NCI-H128 (cell line): ENCODE data around the gene MLKL.
"Not testable (repeated sequence)": the region's sequence is repeated elsewhere in the genome, so short reads cannot be mapped to it uniquely, and the experiment has no call there.

Experiments
- DNase-seq: peaks from one replicate; lab custom pipeline; 2025; ENCODE audit not compliant: unreplicated experiment; lab: John Stamatoyannopoulos, UW

MLKL gene

DNA sequence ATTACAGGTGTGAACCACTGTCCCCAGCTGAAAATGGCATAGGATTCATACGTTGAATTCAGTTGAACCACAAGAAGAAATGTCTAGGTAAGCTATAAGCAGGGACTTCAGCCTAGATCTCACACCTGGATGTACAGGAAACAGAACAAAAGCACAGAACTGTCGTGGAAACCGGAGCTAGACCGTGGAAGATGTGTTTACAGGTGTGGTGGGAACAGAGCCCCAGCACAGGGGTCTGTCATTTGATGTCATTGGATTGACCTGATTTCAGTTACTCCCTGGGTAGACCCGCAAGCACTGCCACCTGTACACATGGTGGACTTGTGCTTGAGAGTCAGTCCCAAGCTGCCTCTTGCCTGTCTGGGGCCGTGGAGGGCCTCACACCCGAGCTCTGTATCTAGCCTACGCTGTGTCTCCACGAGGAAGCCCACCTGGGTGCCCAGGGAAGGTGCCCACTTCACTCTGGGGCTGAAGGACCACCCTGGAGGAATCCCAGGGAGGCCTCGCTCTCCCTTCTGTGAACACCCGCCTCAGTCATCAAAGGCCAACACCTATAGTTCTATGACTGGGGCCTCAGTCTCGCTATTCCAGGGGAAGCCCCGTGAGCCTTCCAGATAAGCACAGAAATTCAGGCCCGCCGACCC is 32.2 kb upstream of the MLKL start:
- DNase-seq: no peak

DNA sequence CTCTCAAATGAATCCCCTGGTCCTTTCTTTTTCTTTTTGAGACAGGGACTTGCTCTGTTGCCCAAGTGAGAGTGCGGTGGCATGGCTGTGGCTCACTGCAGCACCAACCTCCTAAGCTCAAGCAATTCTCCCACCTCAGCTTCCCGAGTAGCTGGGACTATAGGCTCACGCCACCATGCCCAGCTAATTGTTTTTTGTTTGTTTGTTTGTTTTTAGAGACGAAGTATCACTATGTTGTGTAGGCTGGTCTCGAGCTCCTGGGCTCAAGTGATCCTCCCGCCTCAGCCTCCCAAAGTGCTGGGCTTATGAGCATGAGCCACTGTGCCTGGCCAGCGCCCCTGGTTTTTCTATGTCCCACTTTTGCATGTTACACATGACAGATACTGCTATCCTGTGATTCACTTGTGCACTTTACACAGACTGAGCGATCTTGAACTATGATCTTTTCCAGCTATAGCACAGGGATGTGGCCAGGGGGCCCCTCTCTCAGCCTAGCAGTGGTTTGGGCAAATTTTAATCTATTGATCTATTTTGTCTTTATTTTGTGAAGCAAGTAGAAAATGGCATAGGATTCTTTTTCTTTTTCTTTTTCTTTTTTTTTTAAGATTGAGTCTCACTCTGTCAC is 31.3 kb upstream of the MLKL start:
- DNase-seq: no peak

DNA sequence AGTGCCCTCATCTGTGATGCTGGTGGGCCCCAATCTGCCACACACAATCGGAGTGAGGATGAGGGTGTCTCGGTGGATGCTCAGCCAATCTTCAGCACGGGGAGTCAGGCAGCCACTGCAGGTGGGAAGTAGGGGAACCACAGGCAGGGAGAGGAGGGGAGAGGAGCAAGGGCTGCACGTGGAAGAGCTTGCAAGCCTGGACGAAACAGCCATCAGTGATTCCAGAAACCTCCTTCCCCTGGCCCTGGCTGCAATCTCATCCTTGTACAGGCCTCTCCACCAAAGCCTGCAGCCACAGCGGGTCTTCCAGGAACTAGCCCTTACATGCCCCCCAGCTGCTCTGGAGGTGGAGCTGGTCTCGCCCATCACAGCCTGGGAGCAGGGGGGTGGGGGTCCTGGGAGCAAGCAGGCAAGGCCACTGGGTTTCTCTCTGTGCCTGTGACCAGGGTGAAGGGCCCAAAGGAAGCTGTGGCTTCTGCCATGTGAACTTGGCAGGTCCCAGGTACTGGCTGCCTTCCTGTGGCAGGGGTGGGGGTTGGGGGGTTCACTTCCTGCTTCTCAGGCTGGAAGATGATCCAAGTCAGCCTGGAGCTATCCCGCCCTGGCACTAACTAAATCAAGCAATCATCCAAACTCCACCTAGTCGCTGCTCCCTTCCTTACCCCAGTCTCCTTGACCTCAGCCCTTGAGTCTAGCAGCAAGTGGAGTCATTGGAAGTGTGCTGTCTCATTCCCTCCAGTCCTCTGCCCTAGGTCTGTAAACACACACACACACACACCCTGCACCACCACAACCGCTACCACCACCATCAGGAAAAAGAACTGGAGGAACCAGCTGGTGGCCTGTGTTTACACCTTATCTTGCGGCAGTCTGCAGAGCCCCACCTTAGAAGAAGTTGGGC is 29.4 kb upstream of the MLKL start:
- no peak for DNase-seq

DNA sequence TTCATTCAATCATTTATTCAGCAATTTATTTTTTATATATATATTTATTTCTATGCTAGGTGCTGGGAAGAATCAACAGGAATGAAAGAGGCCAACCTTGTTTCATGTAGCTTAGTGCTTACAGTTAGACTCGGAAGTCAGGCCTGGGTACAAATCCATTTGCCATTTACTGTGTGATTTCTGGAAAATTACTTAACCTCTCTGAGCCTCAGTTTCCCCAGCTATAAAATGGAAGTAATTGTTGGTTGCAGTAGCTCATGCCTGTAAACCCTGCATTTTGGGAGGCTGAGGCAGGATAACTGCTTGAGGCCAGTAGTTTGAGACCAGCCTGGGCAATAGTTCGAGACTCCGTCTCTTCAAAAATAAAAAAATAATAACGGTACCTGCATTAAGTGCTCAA is 27.2 kb upstream of the MLKL start:
- DNase-seq: no peak

DNA sequence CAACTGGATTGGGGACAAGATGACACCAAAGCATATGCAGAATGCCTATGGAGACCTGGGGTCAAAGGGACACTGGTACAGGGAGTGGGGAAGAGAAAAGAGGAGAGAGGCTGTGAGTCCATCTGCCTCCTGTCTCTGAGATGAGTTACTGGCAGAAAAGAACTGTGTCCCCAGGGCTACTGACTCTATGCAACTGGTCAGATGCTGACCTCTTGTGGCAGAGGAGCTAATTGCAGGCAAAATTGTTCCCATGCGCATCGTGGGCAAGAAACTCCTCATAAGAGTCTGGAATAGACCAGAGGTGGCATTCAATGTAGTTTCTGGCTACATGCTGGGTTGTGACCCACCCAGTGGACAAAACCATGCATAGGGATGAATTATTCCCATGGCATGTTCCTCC is 26.1 kb upstream of the MLKL start:
- DNase-seq: no peak

DNA sequence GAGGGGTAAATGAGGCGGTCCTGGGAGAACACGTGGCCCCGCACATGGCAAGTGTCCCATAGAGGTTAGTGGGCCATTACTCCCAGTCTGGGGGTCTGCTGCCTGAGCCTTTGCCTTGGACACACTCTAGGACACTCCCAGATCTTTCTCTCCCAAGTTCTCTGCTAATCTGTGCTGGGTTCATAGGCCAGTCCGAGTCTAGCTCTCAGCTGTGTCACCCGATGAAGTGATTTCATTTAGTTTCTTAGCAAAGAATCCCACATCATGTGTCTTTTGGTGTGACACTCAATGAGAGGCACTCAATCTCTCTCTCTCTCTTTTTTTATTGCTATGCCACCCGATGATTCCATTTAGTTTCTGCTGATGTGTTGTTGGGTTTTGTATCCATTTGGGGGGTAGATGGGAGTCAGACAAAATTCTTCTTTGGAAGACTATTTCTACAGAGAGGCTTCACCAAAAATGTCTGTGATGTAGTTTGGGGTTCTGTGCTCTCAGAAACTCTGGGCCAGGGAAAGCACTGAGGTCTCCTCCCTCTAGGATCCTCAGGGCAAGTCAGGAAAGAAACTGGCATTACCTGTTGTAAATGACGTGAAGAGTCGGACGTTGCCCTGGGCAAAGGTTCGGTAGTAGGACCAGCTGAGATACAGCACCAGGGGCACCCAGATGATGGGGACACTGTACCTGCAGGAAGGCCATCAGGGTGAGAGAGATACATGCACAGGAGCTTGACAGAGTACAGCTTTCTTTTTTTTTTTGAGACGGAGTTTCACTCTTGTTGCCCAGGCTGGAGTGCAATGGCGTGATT is 25.2 kb upstream of the MLKL start:
- DNase-seq: no peak

DNA sequence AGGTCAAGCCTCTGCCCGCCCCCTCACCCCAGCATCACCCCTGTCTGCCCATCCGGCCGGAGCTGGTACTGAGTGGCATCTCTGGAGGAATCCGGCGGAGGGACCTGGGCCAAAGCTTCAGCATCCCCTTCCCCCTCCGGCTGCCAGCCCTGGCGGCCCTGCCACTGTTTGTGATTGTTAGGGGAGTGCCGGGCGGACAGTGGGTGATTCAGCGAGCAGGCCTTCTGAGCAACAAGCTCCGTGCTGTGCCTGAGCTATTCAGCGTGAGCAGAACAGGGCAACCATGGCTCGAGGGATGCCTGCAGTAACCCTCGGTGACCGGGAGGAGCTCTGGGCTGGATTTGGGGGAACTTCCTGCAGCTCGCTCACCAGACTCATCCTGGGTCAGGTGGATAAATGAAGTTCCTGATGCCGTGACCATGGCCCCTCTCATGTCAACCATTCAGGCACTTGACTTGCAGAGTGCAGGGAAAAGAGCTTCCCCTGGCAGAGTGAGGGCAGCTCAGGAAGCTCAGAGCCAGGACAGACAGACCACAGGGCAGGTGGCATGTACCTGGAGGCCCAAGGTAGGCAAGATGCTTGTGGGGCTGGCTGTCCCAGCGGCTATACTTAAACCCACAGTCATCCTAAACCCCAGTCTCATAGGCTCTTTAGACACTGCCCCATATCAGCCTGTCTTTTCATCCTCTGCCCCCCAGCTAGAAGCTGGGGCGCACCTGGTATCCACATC is 24.3 kb upstream of the MLKL start:
- no peak for DNase-seq

DNA sequence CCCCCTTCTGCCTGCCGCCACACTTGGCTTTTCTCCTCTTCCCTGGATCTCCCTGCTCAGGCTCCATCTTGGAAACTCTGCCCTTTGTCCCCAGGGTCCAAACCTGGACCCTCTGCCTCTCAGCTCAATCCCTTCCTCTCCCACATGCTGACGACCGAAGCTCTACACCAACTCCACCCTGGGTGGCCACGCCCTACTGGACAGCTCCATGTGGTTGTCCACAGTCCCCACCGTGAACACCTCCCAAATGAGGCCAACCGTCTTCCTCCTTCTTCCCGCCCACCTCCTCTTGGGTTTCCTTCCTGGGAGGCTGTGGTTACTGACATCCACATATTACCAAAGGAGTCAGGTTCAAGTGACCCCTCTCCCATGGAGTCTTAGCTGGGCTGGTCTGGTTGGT is 22.6 kb upstream of the MLKL start:
- no peak for DNase-seq

DNA sequence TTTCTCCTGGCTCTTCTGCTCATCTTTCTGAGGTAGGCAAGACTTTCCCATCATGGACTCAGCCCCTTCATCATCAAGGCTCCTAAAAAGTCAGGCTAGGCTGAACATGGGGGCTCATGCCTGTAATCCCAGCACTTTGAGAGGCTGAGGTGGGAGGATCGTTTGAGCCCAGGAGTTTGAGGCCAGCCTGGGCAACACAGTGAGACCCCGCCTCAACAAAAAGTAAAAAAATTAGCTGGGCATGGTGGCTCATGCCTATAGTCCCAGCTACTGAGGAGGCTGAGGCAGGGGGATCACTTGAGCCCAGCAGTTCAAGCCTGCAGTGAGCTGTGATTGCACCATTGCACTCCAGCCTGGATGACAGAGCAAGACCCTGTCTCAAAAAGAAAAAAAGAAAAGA is 21.5 kb upstream of the MLKL start:
- not testable (repeated sequence) for DNase-seq

DNA sequence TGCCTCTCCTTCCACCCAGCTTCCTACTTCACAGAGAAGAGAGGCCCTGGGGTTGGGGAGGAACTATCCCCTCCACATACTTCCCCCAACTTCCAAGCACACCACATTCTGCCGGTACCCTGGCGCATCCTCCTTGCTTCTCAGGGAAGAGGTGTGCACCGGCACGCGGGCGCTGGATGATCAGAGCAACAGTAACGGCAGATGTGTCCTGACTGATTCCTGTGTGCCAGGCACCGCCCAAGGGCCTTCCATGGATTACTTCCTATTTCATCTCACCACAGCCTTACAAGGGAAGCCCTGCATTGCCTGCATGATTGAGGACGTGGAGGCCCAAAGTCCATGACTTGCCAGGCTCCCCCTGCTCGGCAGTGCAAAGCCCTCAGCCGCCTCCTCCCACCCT is 21.1 kb upstream of the MLKL start:
- DNase-seq: no peak

DNA sequence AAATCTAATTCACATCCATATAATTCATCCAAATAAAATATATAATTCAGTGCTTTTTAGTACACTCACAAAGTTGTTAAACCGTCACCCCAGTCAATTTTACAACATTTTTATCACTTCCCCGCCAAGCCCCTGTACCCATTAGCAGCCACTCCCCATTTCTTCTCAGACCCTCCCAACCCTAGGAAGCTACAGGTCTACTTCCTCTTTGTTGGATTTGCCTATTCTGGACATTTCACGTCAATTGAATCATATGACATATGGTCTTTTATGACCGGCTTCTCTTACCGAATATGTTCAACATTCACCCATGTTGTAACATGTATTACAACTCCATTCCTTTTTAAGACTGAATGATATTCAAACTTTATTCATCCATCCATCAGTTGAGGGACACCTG is 19.9 kb upstream of the MLKL start:
- no peak for DNase-seq

DNA sequence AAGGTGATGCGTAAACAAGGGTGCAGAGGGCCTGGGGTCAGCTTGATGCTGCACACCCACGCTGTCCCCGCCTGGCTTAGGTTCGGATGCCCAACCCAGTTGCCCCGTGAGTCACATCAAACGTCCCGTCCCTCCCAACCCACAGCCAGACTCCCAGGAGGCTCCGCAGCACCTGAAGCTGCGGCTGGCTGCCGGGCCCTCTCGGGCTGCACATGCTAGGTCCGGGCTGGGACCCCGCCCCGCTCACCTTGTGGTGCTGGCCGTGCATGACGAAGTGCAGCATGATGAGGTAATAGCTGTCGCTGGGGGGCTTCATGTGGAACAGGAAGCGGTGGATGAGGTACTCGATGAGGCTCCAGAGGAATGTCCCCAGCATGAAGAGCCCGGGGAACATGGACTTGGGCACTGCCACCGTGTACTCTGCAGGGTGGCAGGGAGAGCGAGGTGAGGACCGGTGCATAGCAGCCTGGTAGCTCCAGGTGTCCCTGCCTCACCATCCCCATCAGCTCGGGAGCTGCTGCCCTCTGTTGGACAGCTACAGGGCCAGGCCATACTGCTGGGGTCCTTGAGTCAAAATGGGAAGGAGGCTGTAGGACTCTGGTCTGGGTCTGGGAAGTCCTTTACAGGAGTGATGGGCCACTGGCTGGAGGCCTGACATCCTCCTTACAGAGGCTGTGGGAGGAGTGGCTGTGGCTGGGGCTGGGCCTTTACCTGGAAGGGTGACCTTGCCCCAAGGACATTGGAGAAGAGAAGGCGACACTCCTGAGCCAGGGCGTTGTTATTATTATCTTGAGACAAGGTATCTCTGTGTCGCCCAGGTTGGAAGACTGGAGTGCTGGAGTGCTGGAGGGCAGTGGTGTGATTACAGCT is 18.3 kb upstream of the MLKL start:
- DNase-seq: no peak

DNA sequence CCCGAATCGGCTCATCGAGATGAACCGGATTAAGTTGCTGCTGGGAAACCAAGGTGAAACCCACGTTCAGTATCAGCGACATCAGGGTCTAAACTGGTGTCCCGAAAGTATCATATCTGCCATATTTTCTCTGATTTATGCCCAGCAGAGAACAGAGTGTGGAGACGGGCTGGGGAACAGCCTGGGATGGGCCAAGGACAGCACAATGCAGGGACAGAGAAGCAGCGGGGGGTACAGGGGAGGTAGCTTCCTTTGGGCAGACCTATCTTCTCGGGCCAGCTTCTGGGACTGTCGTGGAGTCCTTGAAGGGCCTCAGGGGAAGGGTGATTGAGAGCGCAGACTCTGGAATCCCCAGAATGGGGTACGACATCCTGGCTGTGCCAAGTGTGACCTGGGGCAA is 17.5 kb upstream of the MLKL start:
- DNase-seq: no peak

DNA sequence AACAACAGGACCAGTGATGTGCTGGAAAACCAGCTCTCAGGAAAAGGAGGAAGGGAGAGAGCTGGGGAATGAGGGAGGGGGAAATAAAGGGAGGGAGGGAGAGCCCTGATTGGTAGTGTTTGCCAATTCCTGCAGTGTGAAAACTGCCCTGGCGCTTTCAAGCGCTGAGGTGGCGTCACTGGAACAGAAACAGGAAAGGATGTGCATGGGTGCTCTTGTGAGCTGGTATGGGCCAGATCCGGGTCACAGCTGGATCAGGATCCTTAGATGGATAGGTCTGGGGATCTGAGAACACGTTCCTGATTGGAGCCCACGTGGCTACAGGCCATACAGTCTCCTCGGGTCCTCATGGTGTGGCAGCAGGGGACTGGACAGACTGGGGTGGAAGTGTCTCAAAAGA is 16.7 kb upstream of the MLKL start:
- no peak for DNase-seq

DNA sequence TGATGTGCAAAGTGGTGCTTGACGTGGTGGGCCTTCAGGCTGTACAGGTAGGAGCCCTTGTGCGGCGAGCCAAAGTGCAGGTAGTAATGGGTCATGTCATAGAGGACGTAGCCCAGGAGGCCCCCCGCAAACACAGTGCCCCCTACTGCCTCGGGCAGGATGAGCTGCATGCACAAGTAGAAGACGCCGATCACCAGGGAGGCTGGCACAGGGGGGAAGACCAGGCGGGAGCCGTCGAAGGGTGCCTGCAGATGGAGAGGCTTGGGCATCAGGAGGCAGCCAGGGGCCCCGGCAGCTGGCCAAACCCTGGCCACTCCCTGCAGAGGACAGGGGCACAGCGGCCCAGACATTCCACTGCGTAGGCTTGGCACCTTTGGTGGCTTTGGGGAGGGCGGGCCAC is 15.7 kb upstream of the MLKL start:
- no peak for DNase-seq

DNA sequence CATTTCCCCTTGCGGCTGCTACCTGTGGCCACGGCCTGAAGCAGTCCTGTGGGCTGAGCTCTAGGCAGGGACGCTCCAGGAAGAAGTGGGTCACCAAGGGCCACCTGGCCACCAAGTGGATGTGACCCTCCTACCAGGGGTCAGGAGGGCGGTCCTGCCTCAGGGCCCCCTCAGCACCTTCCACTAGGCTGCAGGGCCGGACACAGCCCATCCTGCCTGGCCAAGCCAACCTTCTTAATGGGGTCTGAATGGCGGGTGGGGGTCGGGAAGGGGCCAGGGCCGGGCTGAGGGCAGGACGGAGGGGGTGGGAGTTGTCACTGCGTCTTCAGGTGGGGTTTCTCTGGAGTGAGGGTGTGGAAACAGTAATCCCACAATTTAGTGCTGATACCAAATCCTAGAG is 13.2 kb upstream of the MLKL start:
- DNase-seq: no peak

DNA sequence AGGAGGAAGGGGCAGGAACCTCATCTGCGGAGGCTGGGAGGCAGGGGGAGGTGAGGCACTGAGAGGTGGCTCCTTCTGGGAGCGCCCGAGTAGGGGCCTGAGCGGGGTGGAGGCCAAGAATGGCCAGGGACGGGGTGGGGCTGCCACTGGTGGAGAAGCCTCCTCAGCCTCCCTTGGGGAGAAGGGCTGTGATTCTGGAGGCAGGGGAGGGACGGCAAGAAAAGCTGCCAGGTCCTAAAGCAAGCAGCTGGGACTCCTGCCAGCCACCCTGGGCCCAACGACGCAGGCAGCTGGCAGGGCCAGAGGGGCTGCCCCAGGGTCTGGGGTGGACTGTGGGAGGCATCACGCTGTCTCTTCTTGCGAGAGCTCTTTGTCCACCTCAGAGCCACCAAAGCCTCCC is 12.7 kb upstream of the MLKL start:
- DNase-seq: no peak

DNA sequence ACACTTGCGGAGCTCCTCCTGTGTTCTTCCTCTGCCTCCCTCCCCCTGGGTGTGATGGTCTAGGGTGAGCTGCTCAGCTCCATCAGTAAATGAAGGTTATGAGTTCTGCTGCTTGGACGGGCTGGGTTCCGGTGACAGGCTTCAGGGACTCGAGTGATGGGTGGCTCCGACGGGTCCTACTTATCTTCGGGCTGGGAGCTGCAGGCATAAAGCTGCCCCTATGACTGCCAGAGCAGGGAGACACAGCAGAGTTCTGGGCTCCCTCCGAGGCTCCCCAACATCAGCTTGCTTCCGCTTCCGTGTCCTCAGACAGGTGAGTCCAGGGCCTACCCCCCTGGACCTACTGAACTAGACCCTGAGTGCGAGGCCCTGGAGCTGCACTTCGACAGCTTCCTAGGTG is 11.3 kb upstream of the MLKL start:
- DNase-seq: no peak

DNA sequence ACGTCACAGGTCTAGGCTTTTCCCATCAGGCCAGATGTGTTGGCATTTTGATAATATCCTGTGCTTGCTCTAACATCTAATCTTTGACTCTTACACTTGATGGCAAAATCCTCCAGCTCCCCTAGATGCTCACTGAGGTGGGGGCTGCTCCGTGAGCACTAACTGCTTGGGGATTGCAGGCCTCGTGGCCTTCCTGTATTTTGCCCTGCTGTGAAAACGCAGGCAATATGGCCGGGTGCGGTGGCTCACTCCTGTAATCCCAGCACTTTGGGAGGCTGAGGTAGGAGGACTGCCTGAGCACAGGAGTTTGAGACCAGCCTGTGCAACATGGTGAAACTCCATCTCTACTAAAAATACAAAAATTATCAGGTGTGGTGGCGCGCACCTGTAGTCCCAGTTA is 9.7 kb upstream of the MLKL start:
- DNase-seq: no peak

DNA sequence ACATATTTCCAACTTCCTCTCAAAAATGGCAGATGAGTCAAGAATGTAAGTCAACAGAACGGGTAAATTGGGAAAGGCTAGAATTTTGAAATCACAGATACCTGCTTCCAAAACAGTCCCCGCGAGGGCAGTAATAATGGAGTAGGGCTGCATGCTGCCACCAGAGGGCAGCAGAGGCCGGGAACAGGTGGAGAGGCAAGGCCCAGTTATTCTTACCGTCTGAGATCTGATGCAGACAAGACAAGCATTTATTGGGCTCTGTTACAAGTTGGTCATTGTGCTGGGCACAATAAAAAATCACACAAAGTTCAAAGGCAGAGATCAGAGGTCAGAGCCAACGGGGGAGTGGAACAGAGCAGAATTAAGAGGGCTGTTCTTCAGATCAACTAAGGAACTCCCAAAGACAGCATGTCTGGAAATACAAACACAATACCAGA is 8.8 kb upstream of the MLKL start:
- DNase-seq: peak; percentile 49
